OCI-LY7 (cell line): Measurements from ENCODE around the gene PSMG3.

Experiments used
- CTCF ChIP-seq: fragments of 200-600 bp; sonication (generic); conservative IDR thresholded peaks from 2 replicates; pipeline ENCODE4 v1.5.1; 2014; ENCODE audit warnings: mild to moderate bottlenecking, antibody characterized with exemption, low read length, moderate library complexity, mixed read lengths
- EZH2phosphoT487 ChIP-seq: fragments of 200-600 bp; sonication (generic); IDR thresholded peaks from 2 replicates; pipeline ENCODE4 v1.6.1; 2018; ENCODE audit warnings: low read depth, borderline replicate concordance, mild to moderate bottlenecking, mixed run types, antibody characterized with exemption, low read length, moderate library complexity, mixed read lengths

DNA sequence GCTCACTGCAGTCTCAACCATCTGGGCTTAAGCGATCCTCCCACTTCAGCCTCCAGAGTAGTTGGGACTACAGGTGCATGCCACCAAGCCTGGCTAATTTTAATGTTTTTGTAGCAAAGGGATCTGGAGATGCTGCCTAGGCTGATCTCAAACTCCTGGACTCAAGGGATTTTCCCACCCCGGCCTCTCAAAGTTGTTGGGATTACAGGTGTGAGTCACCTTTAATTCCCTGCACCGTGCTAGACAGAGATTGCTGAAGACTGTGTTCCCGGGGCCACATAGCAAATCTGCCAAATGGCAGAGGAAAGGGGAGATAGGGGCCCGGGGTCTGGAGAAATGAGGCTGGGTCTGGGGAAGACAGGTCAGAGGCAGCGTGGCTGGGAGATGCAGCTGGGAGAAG lies 20.6 kb upstream of the PSMG3 start:
- TF ChIP-seq CTCF = no peak
- no peak for TF ChIP-seq EZH2phosphoT487
